HG03060 (cell line): ENCODE measurements around the gene GCG.

ENCODE experiments used
- ATAC-seq: cut with Tn5 transposase; IDR thresholded peaks from one replicate; pipeline ENCODE4 v1.9.1; 2021; ENCODE audit warnings: low read depth, moderate number of reproducible peaks; ENCODE audit not compliant: unreplicated experiment

GCG gene

DNA sequence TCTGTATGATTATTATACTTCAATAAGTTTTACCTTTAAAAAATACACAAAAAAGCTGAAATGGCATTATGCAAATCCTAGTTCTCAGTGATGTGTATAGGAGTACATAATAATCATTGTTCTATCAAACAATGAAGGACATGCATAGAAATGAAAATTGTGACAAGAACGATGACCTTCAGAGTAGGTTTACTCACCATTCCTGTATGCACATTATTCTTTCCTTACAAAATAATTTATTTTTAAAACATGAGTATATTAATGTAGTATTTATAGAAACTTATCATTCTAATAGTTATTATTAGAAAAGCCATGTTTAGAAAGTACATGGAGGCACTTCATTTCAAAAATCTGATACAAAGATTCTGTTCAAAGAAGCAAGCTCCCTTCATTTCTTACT lies 45.3 kb downstream of the GCG start:
- ATAC-seq: no peak

GRCh38 chr2:162106146-162106551 lies 45.9 kb downstream of the GCG start:
- ATAC-seq: no peak

DNA sequence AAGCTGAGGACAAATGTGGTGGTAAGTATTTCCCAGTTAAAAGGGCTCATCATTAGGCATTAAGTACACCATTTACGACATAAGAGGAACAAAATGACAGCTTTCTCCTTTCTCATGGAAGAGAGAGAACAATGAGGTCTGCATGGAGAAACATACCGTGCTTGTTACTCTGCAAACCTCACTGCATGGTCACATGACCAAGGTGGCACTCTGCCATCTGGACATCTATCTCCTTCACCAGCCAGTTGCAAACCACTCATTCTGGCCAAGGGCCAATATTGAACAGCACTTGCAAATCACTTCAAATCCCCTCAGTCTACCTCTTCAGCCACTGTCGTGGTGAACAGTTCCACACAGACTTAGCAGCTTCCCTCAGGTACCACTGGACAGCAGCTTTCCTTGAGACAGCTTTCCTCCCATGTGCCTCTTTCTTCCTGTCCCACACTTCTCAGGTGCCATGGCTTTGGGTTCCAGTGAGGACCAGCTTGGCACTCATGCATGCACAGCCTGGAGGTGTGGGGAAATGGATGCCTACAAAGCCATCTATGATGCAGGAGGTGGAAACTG lies 48.5 kb downstream of the GCG start:
- ATAC-seq: no peak

DNA sequence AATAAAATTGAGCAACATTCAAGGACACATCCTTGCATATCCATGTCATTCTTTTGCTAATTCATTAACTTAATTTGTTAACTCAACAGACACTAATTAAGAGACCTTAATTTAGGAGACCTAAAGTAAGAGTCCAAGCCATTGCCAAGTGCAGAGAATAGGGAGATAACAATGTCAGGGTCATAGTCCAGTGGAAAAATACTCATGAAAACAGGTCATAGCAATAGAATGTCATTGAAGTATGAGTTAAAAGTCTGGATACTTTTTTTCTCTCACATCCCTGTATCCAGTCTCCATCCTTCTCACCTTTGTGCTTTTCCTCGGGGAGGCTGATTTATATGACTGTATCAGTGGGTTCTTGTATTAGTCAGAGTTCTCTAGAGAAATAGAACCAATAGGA lies 51.5 kb downstream of the GCG start:
- ATAC-seq: no peak

DNA sequence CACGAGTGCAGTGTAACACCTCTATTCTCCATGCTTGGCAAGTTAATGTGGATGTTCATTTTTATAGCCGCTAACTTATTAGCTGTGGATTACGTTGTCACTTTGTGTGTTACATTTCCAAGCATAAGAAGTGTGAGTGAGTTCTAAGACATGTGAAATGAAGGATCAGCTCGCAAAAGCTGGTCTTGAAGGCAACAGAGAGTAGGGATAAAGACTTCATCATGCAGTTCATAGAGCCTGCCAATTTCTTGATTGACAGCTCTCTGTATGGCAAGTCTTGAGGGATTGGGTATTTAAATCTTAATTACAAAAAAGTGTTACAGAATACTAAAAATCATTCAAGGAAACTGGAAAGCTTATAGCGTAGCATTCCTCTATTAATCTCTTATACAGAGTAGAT lies 52.2 kb downstream of the GCG start:
- ATAC-seq: no peak
